ENCODE measurements around the gene FOXL2. TPM values are rescaled to one million over a fixed set of nuclear protein-coding genes. Genes with fewer than 3 reads are reported as not detected.

Gene FOXL2
- total and polyA plus RNA-seq, 2 of the 4 experiments (the other 2 are of a cell fraction): 0.07 TPM; not detected in 1

DNA sequence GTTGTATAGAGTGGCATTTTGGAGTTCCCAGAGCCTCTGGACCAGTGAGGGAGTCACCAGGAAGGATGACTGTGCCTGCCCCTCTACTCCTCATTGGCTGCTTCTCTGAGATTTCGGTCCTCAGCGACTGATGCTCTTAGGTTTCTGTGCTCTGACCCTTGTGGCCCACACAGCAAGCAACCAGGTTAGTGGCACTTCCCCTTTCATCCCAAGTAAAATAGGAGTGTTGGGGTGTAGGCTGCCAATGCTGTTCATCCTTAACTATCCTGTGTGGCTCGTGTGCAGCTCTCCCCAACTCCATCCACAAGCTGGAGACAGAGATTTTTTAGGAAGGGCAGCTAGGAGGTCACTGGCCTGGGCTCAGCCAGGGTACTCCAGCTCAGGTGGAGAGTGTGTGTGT lies 37.9 kb upstream of the FOXL2 start:
- intact Hi-C loops (cut with micrococcal nuclease) (no loop called here), dilution Hi-C loops (cut with HindIII; ENCODE audit: low sequenced_read_pairs, unreplicated experiment) (no loop called here)

More for the DNA sequence above, 37.9 kb upstream of the FOXL2 start:
- no peak overlapping the region for H2AK9ac ChIP-seq (replicated peaks; ENCODE audit: low read depth, low read length, poor library complexity)
- no peak overlapping the region for H2AK5ac ChIP-seq (ENCODE audit: low read depth, low read length)
- H2BK120ac ChIP-seq (ENCODE audit: low read depth, low read length): no peak overlapping the region
- no peak overlapping the region for H3K4me2 ChIP-seq (ENCODE audit: low read depth, low read length)
- H3K18ac ChIP-seq (ENCODE audit: low read depth, low read length): no peak overlapping the region
- H4K91ac ChIP-seq (ENCODE audit: insufficient read depth, low read depth, low read length): no peak overlapping the region
- no peaks in the 10 kb centered on the region for H3K9me1 ChIP-seq (ENCODE audit: insufficient read depth, low read length)
- no CpG with 5 or more reads among the region's 3 CpGs for WGBS, 2 experiments (ENCODE audit: extremely low coverage in 2 of 2, insufficient read length in 1 of 2)
- H3K56ac ChIP-seq (ENCODE audit: extremely low read depth, insufficient read depth, low read length): no peak overlapping the region
- no peak overlapping the region for H2AFZ ChIP-seq (replicated peaks; ENCODE audit: low read length, poor library complexity)
- CTCF ChIA-PET: no interaction called here
- no peak overlapping the region for H3K4me3 ChIP-seq (ENCODE audit: insufficient read depth, low read depth, low read length)
- ATAC-seq (ENCODE audit: low read depth): no peak
- no peak overlapping the region for H3K27ac ChIP-seq (ENCODE audit: insufficient read depth, low read length)
- H4K20me1 ChIP-seq (ENCODE audit: insufficient read depth, low read length): no peaks in the 10 kb centered on the region
- no peaks in the 10 kb centered on the region for H3K4me1 ChIP-seq (ENCODE audit: control insufficient read depth, insufficient read depth, low read length)
- H3K14ac ChIP-seq (replicated peaks; ENCODE audit: low read depth, low read length): no peak overlapping the region
- no peak overlapping the region for H3K23ac ChIP-seq (ENCODE audit: low read depth, low read length)
- H4K8ac ChIP-seq (ENCODE audit: low read depth in 2 of 2, low read length in 2 of 2): no peak overlapping the region
- H3K79me1 ChIP-seq (ENCODE audit: low read depth in 1 of 2, low read length in 2 of 2): no peaks in the 10 kb centered on the region
- H4K5ac ChIP-seq (ENCODE audit: low read depth, low read length): no peak overlapping the region
- H2BK15ac ChIP-seq (ENCODE audit: low read depth, low read length): no peak overlapping the region
- H3K36me3 ChIP-seq (ENCODE audit: control insufficient read depth, insufficient read depth, low read length): no peaks in the 10 kb centered on the region
- H3K9ac ChIP-seq (ENCODE audit: low read depth, low read length): no peak overlapping the region
- no TSS peak for BruUV-seq (replicated peaks)
- TF ChIP-seq, protein P1, sequence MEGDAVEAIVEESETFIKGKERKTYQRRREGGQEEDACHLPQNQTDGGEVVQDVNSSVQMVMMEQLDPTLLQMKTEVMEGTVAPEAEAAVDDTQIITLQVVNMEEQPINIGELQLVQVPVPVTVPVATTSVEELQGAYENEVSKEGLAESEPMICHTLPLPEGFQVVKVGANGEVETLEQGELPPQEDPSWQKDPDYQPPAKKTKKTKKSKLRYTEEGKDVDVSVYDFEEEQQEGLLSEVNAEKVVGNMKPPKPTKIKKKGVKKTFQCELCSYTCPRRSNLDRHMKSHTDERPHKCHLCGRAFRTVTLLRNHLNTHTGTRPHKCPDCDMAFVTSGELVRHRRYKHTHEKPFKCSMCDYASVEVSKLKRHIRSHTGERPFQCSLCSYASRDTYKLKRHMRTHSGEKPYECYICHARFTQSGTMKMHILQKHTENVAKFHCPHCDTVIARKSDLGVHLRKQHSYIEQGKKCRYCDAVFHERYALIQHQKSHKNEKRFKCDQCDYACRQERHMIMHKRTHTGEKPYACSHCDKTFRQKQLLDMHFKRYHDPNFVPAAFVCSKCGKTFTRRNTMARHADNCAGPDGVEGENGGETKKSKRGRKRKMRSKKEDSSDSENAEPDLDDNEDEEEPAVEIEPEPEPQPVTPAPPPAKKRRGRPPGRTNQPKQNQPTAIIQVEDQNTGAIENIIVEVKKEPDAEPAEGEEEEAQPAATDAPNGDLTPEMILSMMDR (conservative IDR thresholded peaks at IDR 0.05; ENCODE audit: low read depth, low read length): no peak
- TF ChIP-seq RFX5 (IDR thresholded peaks at IDR 0.05; ENCODE audit: low read depth, low read length) (no peak), CEBPB (IDR thresholded peaks at IDR 0.05; ENCODE audit: low read depth, low read length) (no peak)
- no peak overlapping the region for H2BK5ac ChIP-seq (ENCODE audit: low read depth, low read length, poor library complexity, severe bottlenecking)
- peaks cover 8% of the 10 kb centered on the region; the same call in 1 of the 2 replicates for H3K27me3 ChIP-seq (ENCODE audit: control insufficient read depth, insufficient read depth, low read length)
- no peak overlapping the region for H3K4ac ChIP-seq (ENCODE audit: low read depth, low read length)
- no peak overlapping the region for H2BK20ac ChIP-seq (ENCODE audit: low read depth, low read length)
- in situ Hi-C loops (cut with MboI; ENCODE audit: low sequenced_read_pairs): no loop called here
- H3K9me3 ChIP-seq (ENCODE audit: control insufficient read depth, insufficient read depth, low read length): no peaks in the 10 kb centered on the region
- DNase-seq: no peak
- POLR2A ChIA-PET (ENCODE audit: unreplicated experiment): no interaction called here
